IMR-90 (cell line): ENCODE measurements around the gene PCDHA8. TPM values are rescaled to one million over a fixed set of nuclear protein-coding genes. Genes with fewer than 3 reads are reported as not detected.

Experiments
- ATAC-seq: fragments of 200-7000 bp; cut with Tn5 transposase; 2 replicates; pipeline ENCODE4 v1.9.1; 2020; ENCODE audit warnings: low read depth, mild to moderate bottlenecking, moderate library complexity
- BruUV-seq: library from RNA; stranded (reverse); fragments of 400-500 nt; replicated peaks from 2 replicates; lab custom pipeline; 2021; lab: Mats Ljungman, UMichigan
- CTCF ChIA-PET: fragments of 300-600 bp; formaldehyde crosslinking; extraction: SDS; loops from one replicate; lab custom pipeline; 2021; ENCODE audit warnings: antibody characterized with exemption; lab: Yijun Ruan, JAX
- POLR2A ChIA-PET: fragments of 300-600 bp; sonication (Branson Sonifier 250); formaldehyde crosslinking; loops from one replicate; lab custom pipeline; 2022; ENCODE audit warnings: antibody characterized with exemption; ENCODE audit not compliant: unreplicated experiment; lab: Charles Lee
- DNase-seq: peaks from one replicate; pipeline ENCODE4 v3.0.0; 2013
- H2AFZ ChIP-seq: replicated peaks from 2 replicates; pipeline ENCODE3; 2013; ENCODE audit warnings: low read length, mild to moderate bottlenecking; ENCODE audit not compliant: poor library complexity
- H2AK5ac ChIP-seq: 2 replicates; pipeline ENCODE4 v1.6.1; 2013; ENCODE audit warnings: low read depth, low read length, inconsistent platforms
- H2AK9ac ChIP-seq: replicated peaks from 2 replicates; pipeline ENCODE3; 2013; ENCODE audit warnings: mild to moderate bottlenecking, low read depth, low read length, moderate library complexity; ENCODE audit not compliant: poor library complexity
- H2BK120ac ChIP-seq: 2 replicates; pipeline ENCODE4 v1.6.1; 2013; ENCODE audit warnings: low read depth, low read length, inconsistent platforms
- H2BK15ac ChIP-seq: 3 replicates; pipeline ENCODE4 v1.6.1; 2013; ENCODE audit warnings: low read depth, low read length, inconsistent platforms
- H2BK20ac ChIP-seq: 2 replicates; pipeline ENCODE4 v1.6.1; 2013; ENCODE audit warnings: low read depth, mild to moderate bottlenecking, inconsistent platforms, low read length, moderate library complexity
- H2BK5ac ChIP-seq: 2 replicates; pipeline ENCODE4 v1.6.1; 2013; ENCODE audit warnings: mild to moderate bottlenecking, low read depth, low read length, inconsistent platforms; ENCODE audit not compliant: poor library complexity, severe bottlenecking
- H3K14ac ChIP-seq: replicated peaks from 2 replicates; pipeline ENCODE4 v1.6.1; 2013; ENCODE audit warnings: low read depth, low read length, inconsistent platforms
- H3K18ac ChIP-seq: 2 replicates; pipeline ENCODE4 v1.6.1; 2013; ENCODE audit warnings: low read depth, low read length, control low read depth
- H3K23ac ChIP-seq: 2 replicates; pipeline ENCODE4 v1.6.1; 2013; ENCODE audit warnings: low read depth, low read length, inconsistent platforms
- H3K27ac ChIP-seq: 2 replicates; pipeline ENCODE4 v1.5.1; 2013; ENCODE audit warnings: mild to moderate bottlenecking, control low read depth, low read length; ENCODE audit not compliant: insufficient read depth
- H3K27me3 ChIP-seq: 2 replicates; pipeline ENCODE4 v1.6.1; 2013; ENCODE audit warnings: low read length; ENCODE audit not compliant: control insufficient read depth, insufficient read depth
- H3K36me3 ChIP-seq: 2 replicates; pipeline ENCODE4 v1.6.1; 2013; ENCODE audit warnings: low read length, mixed read lengths; ENCODE audit not compliant: control insufficient read depth, insufficient read depth
- H3K4ac ChIP-seq: 2 replicates; pipeline ENCODE4 v1.6.1; 2013; ENCODE audit warnings: low read depth, low read length, inconsistent platforms
- H3K4me1 ChIP-seq: 2 replicates; pipeline ENCODE4 v1.6.1; 2013; ENCODE audit warnings: low read length, mixed read lengths; ENCODE audit not compliant: control insufficient read depth, insufficient read depth
- H3K4me2 ChIP-seq: 2 replicates; pipeline ENCODE4 v1.6.1; 2013; ENCODE audit warnings: low read depth, mild to moderate bottlenecking, control low read depth, low read length, moderate library complexity
- H3K4me3 ChIP-seq: 2 replicates; pipeline ENCODE4 v1.5.1; 2013; ENCODE audit warnings: low read depth, mild to moderate bottlenecking, control low read depth, low read length, moderate library complexity; ENCODE audit not compliant: insufficient read depth
- H3K56ac ChIP-seq: 2 replicates; pipeline ENCODE4 v1.6.1; 2013; ENCODE audit warnings: low read length, inconsistent platforms; ENCODE audit not compliant: insufficient read depth; ENCODE audit errors: extremely low read depth
- H3K79me1 ChIP-seq, 2 experiments: 2 replicates each; pipeline ENCODE4 v1.6.1; 2013; ENCODE audit warnings: low read length in 2 of 2, inconsistent platforms in 1 of 2, low read depth in 1 of 2
- H3K9ac ChIP-seq: 2 replicates; pipeline ENCODE4 v1.6.1; 2013; ENCODE audit warnings: low read depth, low read length, control low read depth
- H3K9me1 ChIP-seq: 2 replicates; pipeline ENCODE4 v1.6.1; 2013; ENCODE audit warnings: low read length, inconsistent platforms; ENCODE audit not compliant: insufficient read depth
- H3K9me3 ChIP-seq: 2 replicates; pipeline ENCODE4 v1.6.1; 2013; ENCODE audit warnings: low read length; ENCODE audit not compliant: control insufficient read depth, insufficient read depth
- H4K20me1 ChIP-seq: 2 replicates; pipeline ENCODE4 v1.6.1; 2013; ENCODE audit warnings: low read length, inconsistent platforms; ENCODE audit not compliant: insufficient read depth
- H4K5ac ChIP-seq: 2 replicates; pipeline ENCODE4 v1.6.1; 2013; ENCODE audit warnings: mild to moderate bottlenecking, low read depth, low read length, control low read depth
- H4K8ac ChIP-seq, 2 experiments: 2 replicates each; pipeline ENCODE4 v1.6.1; 2013; ENCODE audit warnings: low read depth in 2 of 2, low read length in 2 of 2, control low read depth in 1 of 2, inconsistent platforms in 1 of 2
- H4K91ac ChIP-seq: 2 replicates; pipeline ENCODE4 v1.6.1; 2013; ENCODE audit warnings: low read depth, low read length, inconsistent platforms; ENCODE audit not compliant: insufficient read depth
- BHLHE40 ChIP-seq: fragments of 150-350 bp; IDR thresholded peaks from 2 replicates; pipeline ENCODE4 v1.6.1; 2016; ENCODE audit warnings: mild to moderate bottlenecking, low read depth, low read length
- CHD1 ChIP-seq: IDR thresholded peaks from 2 replicates; pipeline ENCODE4 v1.6.1; 2012; ENCODE audit warnings: low read depth, low read length, improper control_type of control experiment
- FOS ChIP-seq: fragments of 150-350 bp; IDR thresholded peaks from 2 replicates; pipeline ENCODE4 v1.6.1; 2016; ENCODE audit warnings: low read depth, low read length
- MAFK ChIP-seq: IDR thresholded peaks from 2 replicates; pipeline ENCODE4 v1.6.1; 2012; ENCODE audit warnings: low read depth, low read length, improper control_type of control experiment
- MAZ ChIP-seq: IDR thresholded peaks from 2 replicates; pipeline ENCODE4 v1.6.1; 2012; ENCODE audit warnings: low read depth, mild to moderate bottlenecking, low read length, improper control_type of control experiment, moderate library complexity, borderline replicate concordance
- MXI1 ChIP-seq: IDR thresholded peaks from 2 replicates; pipeline ENCODE4 v1.6.1; 2012; ENCODE audit warnings: low read depth, mild to moderate bottlenecking, low read length, moderate library complexity, borderline replicate concordance
- NFE2L2 ChIP-seq: fragments of 150-350 bp; IDR thresholded peaks from 2 replicates; pipeline ENCODE4 v1.6.1; 2016; ENCODE audit warnings: low read depth, mild to moderate bottlenecking, low read length
- RAD21 ChIP-seq: IDR thresholded peaks from 2 replicates; pipeline ENCODE4 v1.6.1; 2012; ENCODE audit warnings: low read length, improper control_type of control experiment
- RFX5 ChIP-seq: IDR thresholded peaks from 2 replicates; pipeline ENCODE4 v1.8.0; 2012; ENCODE audit warnings: low read depth, mild to moderate bottlenecking, low read length, moderate library complexity
- WGBS, 2 experiments: methylation state at CpG; one replicate each; pipeline versions ENCODE4 v1.1.5 to v1.1.7; 2013; ENCODE audit warnings: missing lambda C conversion rate in 2 of 2; ENCODE audit not compliant: insufficient read length in 1 of 2; ENCODE audit errors: extremely low coverage in 2 of 2; 5-methylcytosine and 5-hydroxymethylcytosine counted together
- dilution Hi-C: fragments of 300-500 bp; cut with HindIII; formaldehyde crosslinking; loops from one replicate; pipeline ENCODE4 v1.14.3; 2018; ENCODE audit warnings: low sequenced_read_pairs; ENCODE audit not compliant: unreplicated experiment
- in situ Hi-C: fragments of 300-500 bp; cut with MboI; formaldehyde crosslinking; loops from 3 replicates; pipeline ENCODE4 v1.14.3; 2019; ENCODE audit warnings: low sequenced_read_pairs, inconsistent platforms, mixed read lengths
- intact Hi-C: fragments of 100-400 bp; cut with micrococcal nuclease; formaldehyde crosslinking; loops from 2 replicates; pipeline ENCODE4 v1.10.0; 2022
- polyA plus RNA-seq, 3 experiments: library from polyadenylated mRNA; depleted of rRNA; stranded (reverse); fragments of >200 nt; gene quantifications; 2 replicates each; pipeline ENCODE4 v1.2.3, GENCODE V29; 2012; ENCODE audit warnings: low replicate concordance in 1 of 3
- total RNA-seq: library from RNA; depleted of rRNA; stranded (reverse); fragments of >200 nt; gene quantifications from 2 replicates; pipeline ENCODE4 v1.2.3, GENCODE V29; 2012
- TF ChIP-seq, protein P1 (sequence below): fragments of 150-350 bp; IDR thresholded peaks from 2 replicates; pipeline ENCODE4 v1.6.1; 2017; ENCODE audit warnings: mild to moderate bottlenecking, antibody characterized with exemption, low read length, low read depth
- TF ChIP-seq, protein P2 (sequence below): fragments of 150-350 bp; IDR thresholded peaks from 2 replicates; pipeline ENCODE4 v1.6.1; 2016; ENCODE audit warnings: low read depth, mild to moderate bottlenecking, low read length, moderate library complexity, borderline replicate concordance

PCDHA8 gene
- total and polyA plus RNA-seq, 2 of the 4 experiments (the other 2 are of a cell fraction): under 0.01 to 0.02 TPM

DNA sequence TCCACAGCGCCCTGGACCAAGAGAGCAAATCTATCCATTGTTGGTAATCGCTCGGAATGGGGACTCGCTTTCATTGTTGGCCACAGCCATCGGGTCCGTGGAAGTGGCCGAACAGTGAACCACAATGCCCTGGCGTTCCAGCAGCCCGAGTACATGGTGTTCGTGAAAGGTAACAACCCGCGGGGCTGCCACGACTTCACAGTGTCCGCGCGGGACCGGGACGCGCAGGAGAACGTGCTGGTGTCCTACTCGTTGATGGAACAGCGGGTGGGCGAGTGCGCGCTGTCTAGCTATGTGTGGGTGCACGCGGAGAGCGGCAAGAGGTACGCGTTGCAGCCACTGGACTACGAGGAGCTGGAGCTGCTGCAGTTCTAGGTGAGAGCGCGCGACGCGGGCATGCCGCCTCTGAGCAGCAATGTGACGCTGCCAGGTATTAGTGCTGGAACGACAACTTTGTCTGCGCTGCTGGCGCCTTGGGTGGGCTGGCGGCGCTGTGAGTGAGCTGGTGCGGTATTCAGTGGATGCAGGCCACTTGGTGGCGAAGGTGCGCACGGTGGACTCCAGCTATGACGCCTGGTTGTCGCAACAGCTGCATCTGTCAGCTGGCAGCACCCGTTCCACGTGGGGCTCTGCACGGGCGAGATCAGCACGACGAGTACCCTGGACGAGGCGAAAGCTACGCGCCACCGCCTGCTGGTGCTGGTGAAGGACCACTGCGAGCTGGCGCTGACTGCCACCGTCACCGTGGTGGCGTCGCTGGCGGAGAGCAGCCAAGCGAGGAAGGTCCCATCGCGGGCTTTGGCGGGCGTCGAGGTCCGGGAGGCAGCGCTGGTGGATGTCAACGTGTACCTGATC is 21.7 kb downstream of the PCDHA8 start:
- ATAC-seq (no peak), DNase-seq (no peak)
- no peak for TF ChIP-seq CHD1
- no peak for TF ChIP-seq MAZ
- no peak for TF ChIP-seq MXI1
- TF ChIP-seq NFE2L2: no peak
- no peak for TF ChIP-seq MAFK
- no peak for TF ChIP-seq RAD21
- no peak for TF ChIP-seq RFX5
- no peak for TF ChIP-seq FOS
- no peak for TF ChIP-seq BHLHE40
- TF ChIP-seq, protein P1, sequence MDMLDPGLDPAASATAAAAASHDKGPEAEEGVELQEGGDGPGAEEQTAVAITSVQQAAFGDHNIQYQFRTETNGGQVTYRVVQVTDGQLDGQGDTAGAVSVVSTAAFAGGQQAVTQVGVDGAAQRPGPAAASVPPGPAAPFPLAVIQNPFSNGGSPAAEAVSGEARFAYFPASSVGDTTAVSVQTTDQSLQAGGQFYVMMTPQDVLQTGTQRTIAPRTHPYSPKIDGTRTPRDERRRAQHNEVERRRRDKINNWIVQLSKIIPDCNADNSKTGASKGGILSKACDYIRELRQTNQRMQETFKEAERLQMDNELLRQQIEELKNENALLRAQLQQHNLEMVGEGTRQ: no peak
- TF ChIP-seq, protein P2, sequence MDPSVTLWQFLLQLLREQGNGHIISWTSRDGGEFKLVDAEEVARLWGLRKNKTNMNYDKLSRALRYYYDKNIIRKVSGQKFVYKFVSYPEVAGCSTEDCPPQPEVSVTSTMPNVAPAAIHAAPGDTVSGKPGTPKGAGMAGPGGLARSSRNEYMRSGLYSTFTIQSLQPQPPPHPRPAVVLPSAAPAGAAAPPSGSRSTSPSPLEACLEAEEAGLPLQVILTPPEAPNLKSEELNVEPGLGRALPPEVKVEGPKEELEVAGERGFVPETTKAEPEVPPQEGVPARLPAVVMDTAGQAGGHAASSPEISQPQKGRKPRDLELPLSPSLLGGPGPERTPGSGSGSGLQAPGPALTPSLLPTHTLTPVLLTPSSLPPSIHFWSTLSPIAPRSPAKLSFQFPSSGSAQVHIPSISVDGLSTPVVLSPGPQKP: no peak
- intact Hi-C loops (no loop called here), in situ Hi-C loops (no loop called here), dilution Hi-C loops (no loop called here)
- no peak overlapping the region for H3K56ac ChIP-seq
- no peak overlapping the region for H3K23ac ChIP-seq
- H3K4me1 ChIP-seq: no peaks in the 10 kb centered on the region
- no peak overlapping the region for H3K18ac ChIP-seq
- BruUV-seq: no TSS peak
- H2AK5ac ChIP-seq: no peak overlapping the region
- H4K20me1 ChIP-seq: no peaks in the 10 kb centered on the region
- no peak overlapping the region for H2BK15ac ChIP-seq
- no peak overlapping the region for H2AFZ ChIP-seq
- no peak overlapping the region for H2BK120ac ChIP-seq
- no peak overlapping the region for H2BK5ac ChIP-seq
- H4K8ac ChIP-seq: no peak overlapping the region
- H2BK20ac ChIP-seq: no peak overlapping the region
- H4K91ac ChIP-seq: no peak overlapping the region
- no peaks in the 10 kb centered on the region for H3K27me3 ChIP-seq
- POLR2A ChIA-PET: no interaction called here
- no peak overlapping the region for H2AK9ac ChIP-seq
- CTCF ChIA-PET: no interaction called here
- H3K4me2 ChIP-seq: no peak overlapping the region
- no peak overlapping the region for H4K5ac ChIP-seq
- 45% methylated on average over 49 of the region's 76 CpGs; no CpG with 5 or more reads in 1 of the 2 experiments for WGBS, 2 experiments
- H3K79me1 ChIP-seq: no peaks in the 10 kb centered on the region
- peaks cover 26% of the 10 kb centered on the region for H3K9me3 ChIP-seq
- no peaks in the 10 kb centered on the region for H3K9me1 ChIP-seq
- H3K4me3 ChIP-seq: no peak overlapping the region
- no peak overlapping the region for H3K9ac ChIP-seq
- H3K36me3 ChIP-seq: no peaks in the 10 kb centered on the region
- no peak overlapping the region for H3K27ac ChIP-seq
- H3K14ac ChIP-seq: no peak overlapping the region
- no peak overlapping the region for H3K4ac ChIP-seq
